Keratinocyte (primary cell): ENCODE data around the gene VASN. TPM values are rescaled to one million over a fixed set of nuclear protein-coding genes. Genes with fewer than 3 reads are reported as not detected.

Experiments
- DNase-seq: peaks from one replicate; pipeline ENCODE4 v3.0.0-alpha.2; 2011; ENCODE audit warnings: low read depth, missing footprints, low spot score
- FAIRE-seq: peaks from 2 replicates; lab custom pipeline; 2011; peaks lifted over from hg19 to GRCh38; lab: Jason Lieb, UNC
- H2AFZ ChIP-seq: 2 replicates; pipeline ENCODE4 v1.6.0; 2012; ENCODE audit warnings: low read length, control low read depth, inconsistent platforms; ENCODE audit not compliant: control insufficient read depth
- H3K27ac ChIP-seq: 2 replicates; pipeline ENCODE4 v1.5.1; 2011; ENCODE audit warnings: low read length; ENCODE audit not compliant: control insufficient read depth, insufficient read depth
- H3K27me3 ChIP-seq: 3 replicates; pipeline ENCODE4 v1.6.0; 2011; ENCODE audit warnings: low read length; ENCODE audit not compliant: control insufficient read depth, insufficient read depth; ENCODE audit errors: extremely low read depth
- H3K36me3 ChIP-seq, 2 experiments: 2 replicates in 1 of 2; 3 replicates in 1 of 2; pipeline ENCODE4 v1.5.1; 2011; ENCODE audit warnings: low read length in 2 of 2, mild to moderate bottlenecking in 1 of 2; ENCODE audit not compliant: control insufficient read depth in 2 of 2, insufficient read depth in 2 of 2; ENCODE audit errors: extremely low read depth in 1 of 2
- H3K4me1 ChIP-seq: 3 replicates; pipeline ENCODE4 v1.5.1; 2011; ENCODE audit warnings: low read length; ENCODE audit not compliant: control insufficient read depth, insufficient read depth; ENCODE audit errors: extremely low read depth
- H3K4me2 ChIP-seq: 3 replicates; pipeline ENCODE4 v1.6.0; 2011; ENCODE audit warnings: low read depth, low read length; ENCODE audit not compliant: control insufficient read depth, insufficient read depth; ENCODE audit errors: extremely low read depth
- H3K4me3 ChIP-seq, 3 experiments: fragments of 200-600 bp in 1 of 3; sonication (generic) in 1 of 3; 2 replicates in 2 of 3; 3 replicates in 1 of 3; pipeline ENCODE4 v1.5.1; 2011 to 2016; ENCODE audit warnings: low read length in 3 of 3, mild to moderate bottlenecking in 3 of 3, control low read depth in 2 of 3, inconsistent platforms in 1 of 3, low read depth in 1 of 3, mixed read lengths in 1 of 3, mixed run types in 1 of 3, moderate library complexity in 1 of 3; ENCODE audit not compliant: control insufficient read depth in 2 of 3, insufficient read depth in 2 of 3; ENCODE audit errors: extremely low read depth in 1 of 3
- H3K79me2 ChIP-seq: 2 replicates; pipeline ENCODE4 v1.6.0; 2012; ENCODE audit warnings: low read length; ENCODE audit not compliant: control insufficient read depth, insufficient read depth
- H3K9ac ChIP-seq: 3 replicates; pipeline ENCODE4 v1.6.0; 2011; ENCODE audit warnings: low read length; ENCODE audit not compliant: control insufficient read depth, insufficient read depth; ENCODE audit errors: extremely low read depth
- H3K9me1 ChIP-seq: 3 replicates; pipeline ENCODE4 v1.6.0; 2011; ENCODE audit warnings: low read length; ENCODE audit not compliant: control insufficient read depth, insufficient read depth; ENCODE audit errors: extremely low read depth
- H3K9me3 ChIP-seq: 2 replicates; pipeline ENCODE4 v1.5.1; 2012; ENCODE audit warnings: low read depth, low read length; ENCODE audit not compliant: control insufficient read depth
- H4K20me1 ChIP-seq: 3 replicates; pipeline ENCODE4 v1.6.0; 2011; ENCODE audit warnings: low read length; ENCODE audit not compliant: control insufficient read depth, insufficient read depth; ENCODE audit errors: extremely low read depth
- CTCF ChIP-seq, 3 experiments: IDR thresholded peaks in 1 of 3; conservative IDR thresholded peaks in 1 of 3; optimal IDR thresholded peaks in 1 of 3; 2 replicates in 2 of 3; 3 replicates in 1 of 3; pipeline versions ENCODE3 to v1.5.1; 2011; ENCODE audit warnings: low read length in 3 of 3, mild to moderate bottlenecking in 3 of 3, moderate library complexity in 2 of 3, control low read depth in 1 of 3, inconsistent platforms in 1 of 3; ENCODE audit not compliant: insufficient read depth in 2 of 3; ENCODE audit errors: extremely low read depth in 1 of 3
- EZH2 ChIP-seq: IDR thresholded peaks from one replicate; pipeline ENCODE4 v1.6.1; 2012; ENCODE audit warnings: inconsistent platforms, mild to moderate bottlenecking, low read length, moderate library complexity
- dilution Hi-C: fragments of 300-500 bp; cut with MboI; formaldehyde crosslinking; loops from one replicate; pipeline ENCODE4 v1.7.0; 2020; ENCODE audit warnings: low sequenced_read_pairs; ENCODE audit not compliant: extremely low pct_ligation_motif_present
- polyA minus RNA-seq, 3 experiments: library from RNA; depleted of rRNA, polyadenylated mRNA; stranded (reverse); fragments of >200 nt; gene quantifications; 1 replicate in 1 of 3; 2 replicates in 1 of 3; 3 replicates in 1 of 3; pipeline ENCODE4 v1.2.3, GENCODE V29; 2011
- polyA plus RNA-seq, 5 experiments: library from polyadenylated mRNA; depleted of rRNA in 3 of 5; stranded (reverse) in 3 of 5; stranded (forward) in 1 of 5; unstranded in 1 of 5; fragments of >200 nt; gene quantifications; 1 replicate in 1 of 5; 2 replicates in 3 of 5; 3 replicates in 1 of 5; pipeline versions ENCODE4 v1.2.1 to v1.2.3, GENCODE V29; 2011 to 2012; ENCODE audit warnings: missing spikeins in 2 of 5, low read depth in 1 of 5, low replicate concordance in 1 of 5

VASN gene
- polyA plus RNA-seq = 0.37 to 1.1 TPM (median 0.46 TPM) in 3 replicates
- polyA plus RNA-seq (2011; ENCODE audit: low read depth) = 4.4 TPM
- polyA plus RNA-seq (2011; cell fraction: cytosol; rRNA removed) = 0.29 and 0.88 TPM in 2 replicates
- polyA plus RNA-seq (2011; cell fraction: nucleus; rRNA removed) = 2.5 and 3.9 TPM in 2 replicates
- 0.71 and 6.3 TPM in 2 replicates for polyA plus RNA-seq (2012; ENCODE audit: low replicate concordance)
- 0.59 to 0.99 TPM (median 0.80 TPM) in 3 replicates for polyA minus RNA-seq
- polyA minus RNA-seq (2011; cell fraction: cytosol; rRNA and poly(A)+ RNA removed) = 2.7 TPM
- 3.3 and 3.5 TPM in 2 replicates for polyA minus RNA-seq (2011; cell fraction: nucleus; rRNA and poly(A)+ RNA removed)

- H3K4me1 ChIP-seq = peaks cover 37% of the 10 kb centered on the region
- no peaks in the 10 kb centered on the region for H3K79me2 ChIP-seq
- H4K20me1 ChIP-seq = peaks cover 3% of the 10 kb centered on the region
- H3K27ac ChIP-seq = no peak within 1 kb of the TSS
- peak within 1 kb of the TSS; percentile 80 for H3K4me2 ChIP-seq
- no peaks in the 10 kb centered on the region for H3K9me3 ChIP-seq
- DNase-seq = no peak
- H3K27me3 ChIP-seq = no peaks in the 10 kb centered on the region
- TF ChIP-seq EZH2 (no peak), CTCF (optimal IDR thresholded peaks at IDR 0.05 in 1 of 3, IDR thresholded peaks at IDR 0.05 in 1 of 3, conservative IDR thresholded peaks at IDR 0.05 in 1 of 3; ENCODE audit: extremely low read depth in 1 of 3, insufficient read depth in 2 of 3, low read length in 3 of 3) (no peak)
- peaks cover 3% of the 10 kb centered on the region for H3K9me1 ChIP-seq
- no peak within 1 kb of the TSS for H2AFZ ChIP-seq
- dilution Hi-C loops = no loop called here
- no peak for FAIRE-seq
- H3K36me3 ChIP-seq = no peaks in the 10 kb centered on the region
- peak within 1 kb of the TSS; percentile 35 to 65 (median 56) for H3K4me3 ChIP-seq
- peak within 1 kb of the TSS; percentile 44 for H3K9ac ChIP-seq
These were observed at the start of gene VASN for GRCh38 chr16:4371357-4372000. Gene VASN (plus strand): TSS chr16:4371848. CDS start chr16:4380878, 9,030 bp downstream.

GRCh38 chr16:4322121-4323052, 49.3 kb upstream of the VASN start:
- H3K4me2 ChIP-seq = no peak overlapping the region
- H3K4me1 ChIP-seq = peaks cover 33% of the 10 kb centered on the region
- no peak overlapping the region for H2AFZ ChIP-seq
- no peak for TF ChIP-seq EZH2
- TF ChIP-seq CTCF (optimal IDR thresholded peaks at IDR 0.05 in 1 of 3, IDR thresholded peaks at IDR 0.05 in 1 of 3, conservative IDR thresholded peaks at IDR 0.05 in 1 of 3; ENCODE audit: extremely low read depth in 1 of 3, insufficient read depth in 2 of 3, low read length in 3 of 3) = no peak
- H4K20me1 ChIP-seq = peaks cover 12% of the 10 kb centered on the region
- no peak overlapping the region for H3K4me3 ChIP-seq
- FAIRE-seq (no peak), DNase-seq (no peak)
- peaks cover 2% of the 10 kb centered on the region for H3K9me1 ChIP-seq
- no peaks in the 10 kb centered on the region for H3K9me3 ChIP-seq
- peaks cover 72% of the 10 kb centered on the region for H3K79me2 ChIP-seq
- H3K9ac ChIP-seq = no peak overlapping the region
- no peaks in the 10 kb centered on the region for H3K36me3 ChIP-seq
- H3K27me3 ChIP-seq = no peaks in the 10 kb centered on the region
- dilution Hi-C loops = no loop called here
- H3K27ac ChIP-seq = no peak overlapping the region
